HS-27A (cell line): ENCODE data around the gene TPD52L1.

Experiments
- DNase-seq: peaks from one replicate; pipeline ENCODE4 v3.0.0-alpha.2; 2012; ENCODE audit warnings: low read depth, missing footprints

Gene TPD52L1

GRCh38 chr6:125307150-125307838, 153.7 kb downstream of the TPD52L1 start:
- DNase-seq: no peak

DNA sequence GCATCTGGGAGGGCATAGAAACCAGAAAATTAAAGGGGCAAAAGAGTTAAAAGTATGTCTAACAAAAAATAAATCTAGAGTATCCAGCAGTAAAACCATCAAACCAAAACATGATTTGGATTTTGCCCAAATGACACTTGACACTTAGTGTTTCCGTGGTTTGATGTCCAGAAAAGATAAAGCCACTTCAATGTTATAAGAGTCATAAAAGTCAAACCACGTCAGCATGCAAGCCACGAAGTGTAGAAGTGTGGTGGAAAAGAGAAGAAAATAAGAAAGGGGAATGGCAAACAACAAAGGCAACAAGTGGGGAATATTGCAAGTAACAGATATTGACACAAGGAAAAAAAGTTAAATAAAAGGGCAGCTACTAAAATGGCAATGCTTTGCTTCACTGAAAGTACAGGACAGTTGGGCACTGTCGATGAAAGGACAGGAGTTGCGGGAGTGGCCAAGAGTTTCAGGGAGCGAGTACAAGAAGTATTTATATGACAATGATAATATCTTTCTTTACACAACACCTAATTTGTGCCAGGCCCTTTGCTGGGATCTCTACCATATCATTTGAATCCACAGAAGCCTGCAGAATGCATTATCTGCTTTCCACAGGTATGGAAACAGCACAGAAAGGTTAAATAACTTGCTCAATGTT, 154.5 kb downstream of the TPD52L1 start:
- DNase-seq: no peak

- no peak for DNase-seq
These were observed 157.5 kb downstream of the TPD52L1 start for GRCh38 chr6:125310994-125311649.

DNA sequence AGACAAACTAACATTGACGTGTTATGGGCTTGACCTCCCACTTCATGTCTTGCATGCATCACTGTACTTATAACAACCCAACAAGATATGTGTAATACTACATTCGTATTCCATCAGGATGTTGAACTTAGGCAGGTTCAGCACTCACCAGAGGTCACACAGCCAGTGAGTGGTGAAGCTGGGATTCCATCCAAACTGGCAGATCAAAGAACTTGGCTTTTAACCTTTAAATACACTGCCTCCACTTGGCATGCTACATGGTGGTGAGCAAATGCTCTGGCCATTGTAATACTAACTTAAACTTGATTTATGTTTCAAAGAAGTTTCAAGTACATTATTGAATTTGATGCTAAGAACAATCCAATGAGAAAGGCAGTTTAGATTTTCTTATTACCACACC, 158.9 kb downstream of the TPD52L1 start:
- DNase-seq: no peak

GRCh38 chr6:125312950-125313349, 159.4 kb downstream of the TPD52L1 start:
- no peak for DNase-seq
